CD14-positive monocyte (primary cell): ENCODE measurements around the gene SLC25A39. TPM values are rescaled to one million over a fixed set of nuclear protein-coding genes. Genes with fewer than 3 reads are reported as not detected.

Experiments used
- DNase-seq, 3 donors: peaks; one replicate each; pipeline ENCODE4 v3.0.0-alpha.2; 2011 to 2022
- H2AFZ ChIP-seq: 2 replicates; pipeline ENCODE4 v1.6.0; 2012; ENCODE audit warnings: mild to moderate bottlenecking, low read depth, low read length, inconsistent platforms; ENCODE audit not compliant: insufficient read depth, poor library complexity, severe bottlenecking
- H3K27ac ChIP-seq, 2 donors: 1 replicate in 1 of 2; 2 replicates in 1 of 2; pipeline ENCODE4 v1.5.1; 2012 to 2013; ENCODE audit warnings: low read length in 2 of 2, control low read depth in 1 of 2, inconsistent platforms in 1 of 2, low read depth in 1 of 2, mild to moderate bottlenecking in 1 of 2
- H3K27me3 ChIP-seq, 2 donors: one replicate each; pipeline versions ENCODE4 v1.6.0 to v1.6.1; 2011 to 2013; ENCODE audit warnings: low read length in 2 of 2; ENCODE audit not compliant: control insufficient read depth in 2 of 2, insufficient read depth in 2 of 2
- H3K36me3 ChIP-seq, 2 donors: replicated peaks in 1 of 2; 1 replicate in 1 of 2; 2 replicates in 1 of 2; pipeline versions ENCODE4 v1.5.1 to v1.6.1; 2012 to 2013; ENCODE audit warnings: low read length in 2 of 2, control low read depth in 1 of 2, inconsistent platforms in 1 of 2, mild to moderate bottlenecking in 1 of 2; ENCODE audit not compliant: insufficient read depth in 2 of 2, control insufficient read depth in 1 of 2
- H3K4me1 ChIP-seq, 2 donors: 1 replicate in 1 of 2; 2 replicates in 1 of 2; pipeline versions ENCODE4 v1.5.1 to v1.6.1; 2012 to 2013; ENCODE audit warnings: low read length in 2 of 2, control low read depth in 1 of 2, inconsistent platforms in 1 of 2, mild to moderate bottlenecking in 1 of 2, moderate library complexity in 1 of 2; ENCODE audit not compliant: insufficient read depth in 2 of 2, control insufficient read depth in 1 of 2
- H3K4me2 ChIP-seq: replicated peaks from 2 replicates; pipeline ENCODE3; 2012; ENCODE audit warnings: low read length, moderate library complexity, mild to moderate bottlenecking; ENCODE audit not compliant: poor library complexity, severe bottlenecking; ENCODE audit errors: extremely low read depth
- H3K4me3 ChIP-seq, 3 experiments: fragments of 200-600 bp in 1 of 3; sonication (generic) in 1 of 3; replicated peaks in 1 of 3; 1 replicate in 2 of 3; 2 replicates in 1 of 3; pipeline ENCODE4 v1.5.1; 2011 to 2013; ENCODE audit warnings: low read length in 3 of 3, mild to moderate bottlenecking in 3 of 3, control low read depth in 2 of 3, low read depth in 2 of 3, inconsistent platforms in 1 of 3, moderate library complexity in 1 of 3
- H3K79me2 ChIP-seq: 2 replicates; pipeline ENCODE4 v1.6.0; 2012; ENCODE audit warnings: mild to moderate bottlenecking, control low read depth, inconsistent platforms, low read length, moderate library complexity; ENCODE audit not compliant: insufficient read depth
- H3K9ac ChIP-seq: 2 replicates; pipeline ENCODE4 v1.6.0; 2017; ENCODE audit warnings: low read length, mild to moderate bottlenecking; ENCODE audit not compliant: insufficient read depth, poor library complexity, severe bottlenecking
- H3K9me3 ChIP-seq, 2 donors: replicated peaks in 1 of 2; 1 replicate in 1 of 2; 2 replicates in 1 of 2; pipeline versions ENCODE4 v1.5.1 to v1.6.1; 2012 to 2013; ENCODE audit warnings: low read length in 2 of 2, control low read depth in 1 of 2; ENCODE audit not compliant: control insufficient read depth in 1 of 2, insufficient read depth in 1 of 2
- H4K20me1 ChIP-seq: 2 replicates; pipeline ENCODE4 v1.6.0; 2012; ENCODE audit warnings: mild to moderate bottlenecking, low read length, control low read depth, moderate library complexity; ENCODE audit not compliant: insufficient read depth
- H3K27ac Mint-ChIP-seq, 7 donors: one replicate each; pipeline ENCODE4 v1.8.0; 2020; ENCODE audit warnings: mild to moderate bottlenecking in 7 of 7, mixed read lengths in 7 of 7, moderate library complexity in 6 of 7, inconsistent platforms in 2 of 7
- H3K27me3 Mint-ChIP-seq, 3 donors: one replicate each; pipeline ENCODE4 v1.8.0; 2021 to 2022; ENCODE audit warnings: low read depth in 3 of 3, mild to moderate bottlenecking in 3 of 3, mixed read lengths in 3 of 3, moderate library complexity in 3 of 3, inconsistent platforms in 1 of 3
- H3K36me3 Mint-ChIP-seq, 2 donors: one replicate each; pipeline ENCODE4 v1.8.0; 2020; ENCODE audit warnings: mixed read lengths in 2 of 2, inconsistent platforms in 1 of 2, mild to moderate bottlenecking in 1 of 2
- H3K4me1 Mint-ChIP-seq: one replicate; pipeline ENCODE4 v1.8.0; 2020; ENCODE audit warnings: mild to moderate bottlenecking, mixed read lengths
- H3K4me3 Mint-ChIP-seq, 2 donors: one replicate each; pipeline ENCODE4 v1.8.0; 2020; ENCODE audit warnings: mild to moderate bottlenecking in 2 of 2, mixed read lengths in 2 of 2, moderate library complexity in 1 of 2
- H3K9me3 Mint-ChIP-seq, 7 donors: one replicate each; pipeline ENCODE4 v1.8.0; 2020 to 2022; ENCODE audit warnings: mixed read lengths in 7 of 7, mild to moderate bottlenecking in 6 of 7, moderate library complexity in 6 of 7, inconsistent platforms in 2 of 7
- CTCF ChIP-seq: fragments of 200-600 bp; IDR thresholded peaks from one replicate; pipeline ENCODE4 v1.8.0; 2022; ENCODE audit warnings: antibody characterized with exemption, mild to moderate bottlenecking
- WGBS: methylation state at CpG from one replicate; pipeline ENCODE4 v1.1.5; 2013; ENCODE audit warnings: missing lambda C conversion rate; ENCODE audit not compliant: insufficient coverage; 5-methylcytosine and 5-hydroxymethylcytosine counted together
- intact Hi-C, 2 donors: fragments of 100-400 bp; cut with micrococcal nuclease; formaldehyde crosslinking; loops; one replicate each; pipeline versions ENCODE4 v1.15.0 to v1.15.1; 2023
- polyA plus RNA-seq, 3 donors: library from polyadenylated mRNA; depleted of rRNA in 1 of 3; unstranded in 2 of 3; stranded (reverse) in 1 of 3; fragments of 300-500 nt in 2 of 3; fragments of >200 nt in 1 of 3; fragmentation: Illumina TruSeq in 2 of 3; gene quantifications; 1 replicate in 2 of 3; 2 replicates in 1 of 3; pipeline ENCODE4 v1.2.3, GENCODE V29; 2012 to 2021

The SLC25A39 gene
- polyA plus RNA-seq, 3 donors: 64.0 to 74.8 (median 64.5) TPM

- TF ChIP-seq CTCF: no peak
- no peak overlapping the region for H3K4me2 ChIP-seq
- no peaks in the 10 kb centered on the region for H3K36me3 ChIP-seq
- peaks cover 20 to 29% (median 23%) of the 10 kb centered on the region in 3 donors for H3K27me3 Mint-ChIP-seq
- no peak for DNase-seq
- no peak overlapping the region for H3K9ac ChIP-seq
- H3K4me1 Mint-ChIP-seq: peaks cover 6% of the 10 kb centered on the region
- no peaks in the 10 kb centered on the region for H4K20me1 ChIP-seq
- H3K4me3 Mint-ChIP-seq: no peak overlapping the region
- no peak overlapping the region for H2AFZ ChIP-seq
- H3K4me3 ChIP-seq: no peak overlapping the region
- 84% methylated on average over 8 of the region's 8 CpGs for whole genome bisulfite sequencing
- intact Hi-C loops: no loop called here
- no peaks in the 10 kb centered on the region for H3K9me3 ChIP-seq
- H3K36me3 Mint-ChIP-seq: no peaks in the 10 kb centered on the region
- no peak overlapping the region for H3K27ac ChIP-seq
- peaks cover 0 to 2% (median 0%) of the 10 kb centered on the region in 7 donors for H3K9me3 Mint-ChIP-seq
- no peaks in the 10 kb centered on the region for H3K79me2 ChIP-seq
- no peaks in the 10 kb centered on the region for H3K4me1 ChIP-seq
- H3K27me3 ChIP-seq: peaks cover 0 to 2% of the 10 kb centered on the region in 2 donors
- H3K27ac Mint-ChIP-seq: no peak overlapping the region
These were observed 37.0 kb downstream of the SLC25A39 start for GRCh38 chr17:44287651-44288050.

GRCh38 chr17:44284024-44284400 is 40.6 kb downstream of the SLC25A39 start:
- DNase-seq: no peak
- H3K79me2 ChIP-seq: no peaks in the 10 kb centered on the region
- H3K9me3 Mint-ChIP-seq: peaks cover 0 to 2% (median 0%) of the 10 kb centered on the region in 7 donors
- peaks cover 26% of the 10 kb centered on the region for H3K4me1 Mint-ChIP-seq
- no peak overlapping the region for H3K4me3 ChIP-seq
- H3K27me3 ChIP-seq: no peaks in the 10 kb centered on the region
- no peaks in the 10 kb centered on the region for H3K9me3 ChIP-seq
- H3K27ac ChIP-seq: no peak overlapping the region
- H3K4me2 ChIP-seq: no peak overlapping the region
- H3K4me1 ChIP-seq: peaks cover 18% of the 10 kb centered on the region in 2 donors
- no peak overlapping the region for H3K27ac Mint-ChIP-seq
- no peak for TF ChIP-seq CTCF
- 90% methylated on average over 3 of the region's 4 CpGs for WGBS
- H3K4me3 Mint-ChIP-seq: no peak overlapping the region
- no peak overlapping the region for H3K9ac ChIP-seq
- intact Hi-C loops: no loop called here
- no peaks in the 10 kb centered on the region for H4K20me1 ChIP-seq
- no peaks in the 10 kb centered on the region for H3K36me3 ChIP-seq
- no peaks in the 10 kb centered on the region for H3K36me3 Mint-ChIP-seq
- H3K27me3 Mint-ChIP-seq: peaks cover 20 to 29% (median 24%) of the 10 kb centered on the region in 3 donors
- no peak overlapping the region for H2AFZ ChIP-seq
